Brain microvascular endothelial cell (primary cell): ENCODE results near the gene GNB5.
"Not testable (repeated sequence)": the region's sequence is repeated elsewhere in the genome, so short reads cannot be mapped to it uniquely, and the experiment has no call there.

Experiments
- DNase-seq: peaks from one replicate; pipeline ENCODE4 v3.0.0-alpha.2; 2020
- H3K27ac ChIP-seq: fragments of 250-450 bp; sonication (Bioruptor Pico); 2 replicates; pipeline ENCODE4 v1.5.1; 2020; ENCODE audit warnings: mild to moderate bottlenecking, moderate library complexity
- H3K27me3 ChIP-seq: fragments of 250-450 bp; sonication (Bioruptor Pico); replicated peaks from 2 replicates; pipeline ENCODE4 v1.5.1; 2020; ENCODE audit warnings: mild to moderate bottlenecking
- H3K36me3 ChIP-seq: fragments of 250-450 bp; sonication (Bioruptor Pico); replicated peaks from 2 replicates; pipeline ENCODE4 v1.5.1; 2020; ENCODE audit warnings: mild to moderate bottlenecking
- H3K4me3 ChIP-seq: 2 replicates; pipeline ENCODE4 v1.5.1; 2011; ENCODE audit warnings: low read depth, mild to moderate bottlenecking, control low read depth, low read length, moderate library complexity
- CTCF ChIP-seq: IDR thresholded peaks from 2 replicates; pipeline ENCODE4 v1.5.1; 2011; ENCODE audit warnings: low read depth, mild to moderate bottlenecking, moderate library complexity, low read length, control low read depth, inconsistent platforms; ENCODE audit errors: missing control alignments
- in situ Hi-C: cut with HindIII; loops from 2 replicates; pipeline ENCODE4 v1.10.0; 2017; ENCODE audit warnings: low sequenced_read_pairs, low pct_ligation_motif_present

GNB5 gene

DNA sequence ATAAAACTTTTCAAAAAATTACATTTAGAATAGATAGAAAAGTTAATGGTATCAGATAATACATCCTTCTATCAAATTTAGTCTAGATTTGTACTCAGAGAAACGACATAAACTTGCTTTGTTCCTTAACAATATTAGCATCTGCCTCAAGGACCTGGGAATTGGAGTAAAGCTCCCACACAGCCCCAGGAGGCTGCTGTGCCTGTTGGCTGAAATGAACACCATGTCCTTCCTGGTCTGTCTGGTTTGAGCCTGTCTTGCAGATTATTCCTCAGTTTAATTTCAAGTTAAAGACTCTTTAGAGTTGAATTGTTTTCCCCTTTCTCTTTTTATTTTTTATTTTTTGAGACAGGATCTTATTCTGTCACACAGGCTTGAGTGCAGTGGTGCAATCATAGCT, 19.4 kb downstream of the GNB5 start:
- DNase-seq: no peak
- Histone ChIP-seq H3K27me3 (no peaks in the 10 kb centered on the region), H3K27ac (no peak overlapping the region), H3K36me3 (no peaks in the 10 kb centered on the region), H3K4me3 (no peak overlapping the region)
- in situ Hi-C loops: no loop called here
- no peak for TF ChIP-seq CTCF

- in situ Hi-C loops: no loop called here
- no peaks in the 10 kb centered on the region for H3K36me3 ChIP-seq
- DNase-seq: peak; percentile 16
- no peak overlapping the region for H3K27ac ChIP-seq
- H3K27me3 ChIP-seq: no peaks in the 10 kb centered on the region
- H3K4me3 ChIP-seq: no peak overlapping the region
- TF ChIP-seq CTCF: peak; percentile 38
These were observed 19.8 kb downstream of the GNB5 start for GRCh38 chr15:52171386-52171785.

GRCh38 chr15:52170199-52170598, 21.0 kb downstream of the GNB5 start:
- in situ Hi-C loops, DNase-seq, H3K27me3 ChIP-seq, H3K27ac ChIP-seq, H3K4me3 ChIP-seq, H3K36me3 ChIP-seq: not testable (repeated sequence)

DNA sequence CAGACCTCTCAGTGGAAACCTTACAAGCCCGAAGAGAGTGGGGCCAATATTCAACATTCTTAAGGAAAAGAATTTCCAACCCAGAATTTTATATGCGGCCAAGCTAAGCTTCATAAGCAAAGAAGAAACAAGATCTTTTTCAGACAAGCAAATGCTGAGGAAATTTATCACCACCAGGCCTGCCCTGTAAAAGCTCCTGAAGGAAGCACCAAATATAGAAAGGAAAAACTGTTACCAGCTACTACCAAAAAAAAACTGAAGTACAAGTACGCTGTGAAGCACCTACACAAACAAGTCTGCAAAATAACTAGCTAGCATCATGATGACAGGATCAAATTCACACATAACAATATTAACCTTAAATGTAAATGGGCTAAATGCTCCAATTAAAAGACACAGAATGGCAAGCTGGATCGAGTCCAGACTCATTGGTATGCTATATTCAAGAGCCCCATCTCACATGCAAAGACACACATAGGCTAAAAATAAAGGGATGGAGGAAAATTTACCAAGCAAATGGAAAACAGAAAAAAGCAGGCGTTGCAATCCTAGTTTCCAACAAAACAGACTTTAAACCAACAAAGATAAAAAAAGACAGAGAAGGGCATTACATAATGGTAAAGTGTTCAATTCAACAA, 25.6 kb downstream of the GNB5 start:
- H3K4me3 ChIP-seq, H3K36me3 ChIP-seq, H3K27me3 ChIP-seq, DNase-seq, in situ Hi-C loops, H3K27ac ChIP-seq: not testable (repeated sequence)

DNA sequence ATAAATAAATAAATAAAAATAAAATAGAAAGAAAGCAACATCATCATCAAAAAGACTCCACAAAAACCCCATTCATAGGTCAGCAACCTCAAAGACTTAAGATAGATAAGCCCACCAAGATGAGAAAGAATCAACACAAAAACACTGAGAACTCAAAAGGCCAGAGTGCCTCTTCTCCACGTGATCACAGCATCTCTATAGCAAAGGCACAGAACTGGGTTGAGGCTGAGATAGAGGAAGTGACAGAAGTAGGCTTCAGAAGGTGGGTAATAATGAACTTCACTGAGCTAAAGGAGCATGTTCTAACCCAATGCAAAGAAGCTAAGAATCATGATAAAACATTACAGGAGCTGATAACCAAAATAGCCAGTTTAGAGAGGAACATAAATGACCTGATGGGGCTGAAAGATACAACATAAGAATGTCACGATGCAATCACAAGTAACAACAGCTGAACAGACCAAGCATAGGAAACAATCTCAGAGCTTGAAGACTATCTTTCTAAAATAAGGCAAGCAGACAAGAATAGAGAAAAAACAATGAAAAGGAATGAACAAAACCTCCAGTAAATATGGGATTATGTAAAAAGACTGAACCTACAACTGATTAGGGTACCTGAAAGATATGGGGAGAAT, 26.4 kb downstream of the GNB5 start:
- Histone ChIP-seq H3K4me3 (no peak overlapping the region), H3K36me3 (no peaks in the 10 kb centered on the region), H3K27me3 (no peaks in the 10 kb centered on the region), H3K27ac (no peak overlapping the region)
- in situ Hi-C loops: no loop called here
- no peak for DNase-seq
- no peak for TF ChIP-seq CTCF

DNA sequence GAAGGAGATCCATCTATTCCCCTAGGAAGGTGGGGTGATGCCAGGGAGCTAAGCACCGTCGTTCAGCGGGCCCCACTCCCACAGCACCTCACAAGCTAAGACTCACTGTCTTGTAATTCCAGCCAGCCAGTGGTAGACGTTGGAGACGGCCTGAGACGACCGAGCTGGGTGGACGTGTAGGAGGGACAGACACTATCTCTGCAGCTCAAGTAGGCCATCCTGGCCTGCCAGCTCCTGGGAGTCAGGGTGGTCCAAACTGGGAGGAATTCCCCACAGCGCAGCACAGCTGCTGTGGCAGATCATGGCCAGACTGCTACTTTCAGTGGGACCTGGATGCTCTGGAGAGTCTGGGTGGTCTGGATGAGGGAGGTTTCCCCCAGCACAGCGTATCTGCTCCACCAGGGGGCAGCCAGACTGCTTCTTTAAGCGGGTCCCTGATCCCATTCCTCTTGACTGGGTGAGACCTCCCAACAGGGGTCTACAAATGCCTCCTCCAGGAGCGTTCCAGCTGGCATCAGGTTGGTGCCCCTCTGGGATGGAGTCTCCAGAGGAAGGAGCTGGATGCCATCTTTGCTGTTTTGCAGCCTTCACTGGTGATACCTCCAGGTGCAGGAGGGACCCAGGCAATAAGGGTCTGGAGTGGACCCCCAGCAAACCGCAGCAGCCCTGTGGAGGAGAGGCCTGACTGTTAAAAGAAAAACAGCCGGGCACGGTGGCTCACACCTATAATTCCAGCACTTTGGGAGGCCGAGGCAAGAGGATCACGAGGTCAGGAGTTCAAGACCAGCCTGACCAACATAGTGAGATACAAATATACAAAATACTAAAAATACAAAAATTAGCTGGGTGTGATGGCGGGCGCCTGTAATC, 27.6 kb downstream of the GNB5 start:
- peak; percentile 49 for TF ChIP-seq CTCF
- no peak for DNase-seq
- Histone ChIP-seq H3K36me3 (no peaks in the 10 kb centered on the region), H3K4me3 (no peak overlapping the region), H3K27me3 (no peaks in the 10 kb centered on the region), H3K27ac (no peak overlapping the region)
- in situ Hi-C loops: no loop called here
